Measurements from ENCODE around the gene NDUFV2.

The NDUFV2 gene

GRCh38 chr18:9133225-9133624 lies 30.7 kb downstream of the NDUFV2 start:
- H3F3A ChIP-seq (ENCODE audit: insufficient read depth): peaks cover 38% of the 10 kb centered on the region
- H3K27ac ChIP-seq (ENCODE audit: low read depth, low read length): no peak overlapping the region
- H3K9ac ChIP-seq (ENCODE audit: low read length): no peak overlapping the region
- H4K20me1 ChIP-seq (ENCODE audit: low read depth, low read length): 0 out of 2 replicates have a peak, but pooled peaks cover 3% of the 10 kb centered on the region
- no peaks in the 10 kb centered on the region for H3K9me2 ChIP-seq (replicated peaks; ENCODE audit: insufficient read depth, low read length)
- TF ChIP-seq EZH2phosphoT487 (conservative IDR thresholded peaks at IDR 0.05; ENCODE audit: low read length): no peak
- no peak for TF ChIP-seq CTCF (IDR thresholded peaks at IDR 0.05; ENCODE audit: insufficient read depth, low read length, poor library complexity, severe bottlenecking)
- no peak overlapping the region for H3K4me3 ChIP-seq (ENCODE audit: insufficient read depth, low read length, poor library complexity, severe bottlenecking)
- no peaks in the 10 kb centered on the region for H3K9me3 ChIP-seq (ENCODE audit: insufficient read depth, low read length)
- peaks cover 15% of the 10 kb centered on the region for H3K79me2 ChIP-seq (ENCODE audit: insufficient read depth, low read length)
- no peaks in the 10 kb centered on the region for H3K27me3 ChIP-seq (ENCODE audit: low read length)
- no peak overlapping the region for H2AFZ ChIP-seq (ENCODE audit: low read depth, low read length, severe bottlenecking)
- H3K4me2 ChIP-seq (ENCODE audit: low read depth, low read length, poor library complexity, severe bottlenecking): no peak overlapping the region
- H3K36me3 ChIP-seq (ENCODE audit: low read length): peaks cover 35% of the 10 kb centered on the region

GRCh38 chr18:9135081-9135911 lies 32.8 kb downstream of the NDUFV2 start:
- H3K4me3 ChIP-seq (ENCODE audit: insufficient read depth, low read length, poor library complexity, severe bottlenecking): peak overlapping the region; percentile 61
- H3K36me3 ChIP-seq (ENCODE audit: low read length): peaks cover 23% of the 10 kb centered on the region
- H3F3A ChIP-seq (ENCODE audit: insufficient read depth): peaks cover 38% of the 10 kb centered on the region
- H3K9me2 ChIP-seq (replicated peaks; ENCODE audit: insufficient read depth, low read length): no peaks in the 10 kb centered on the region
- H3K4me2 ChIP-seq (ENCODE audit: low read depth, low read length, poor library complexity, severe bottlenecking): peak overlapping the region; percentile 85
- TF ChIP-seq EZH2phosphoT487 (conservative IDR thresholded peaks at IDR 0.05; ENCODE audit: low read length) (no peak), CTCF (IDR thresholded peaks at IDR 0.05; ENCODE audit: insufficient read depth, low read length, poor library complexity, severe bottlenecking) (no peak)
- no peaks in the 10 kb centered on the region for H3K9me3 ChIP-seq (ENCODE audit: insufficient read depth, low read length)
- H3K79me2 ChIP-seq (ENCODE audit: insufficient read depth, low read length): peaks cover 32% of the 10 kb centered on the region
- H4K20me1 ChIP-seq (ENCODE audit: low read depth, low read length): peaks cover 23% of the 10 kb centered on the region
- H3K27ac ChIP-seq (ENCODE audit: low read depth, low read length): peak overlapping the region; percentile 98
- H2AFZ ChIP-seq (ENCODE audit: low read depth, low read length, severe bottlenecking): peak overlapping the region; percentile 82
- H3K9ac ChIP-seq (ENCODE audit: low read length): peak overlapping the region; percentile 67
- no peaks in the 10 kb centered on the region for H3K27me3 ChIP-seq (ENCODE audit: low read length)

GRCh38 chr18:9135912-9136314 lies 33.4 kb downstream of the NDUFV2 start:
- peak overlapping the region; percentile 98 for H3K27ac ChIP-seq (ENCODE audit: low read depth, low read length)
- H3K4me3 ChIP-seq (ENCODE audit: insufficient read depth, low read length, poor library complexity, severe bottlenecking): peak overlapping the region; percentile 61
- TF ChIP-seq CTCF (IDR thresholded peaks at IDR 0.05; ENCODE audit: insufficient read depth, low read length, poor library complexity, severe bottlenecking) (no peak), EZH2phosphoT487 (conservative IDR thresholded peaks at IDR 0.05; ENCODE audit: low read length) (no peak)
- H3F3A ChIP-seq (ENCODE audit: insufficient read depth): peaks cover 38% of the 10 kb centered on the region
- H3K9me3 ChIP-seq (ENCODE audit: insufficient read depth, low read length): no peaks in the 10 kb centered on the region
- no peaks in the 10 kb centered on the region for H3K27me3 ChIP-seq (ENCODE audit: low read length)
- peaks cover 38% of the 10 kb centered on the region for H3K79me2 ChIP-seq (ENCODE audit: insufficient read depth, low read length)
- peaks cover 26% of the 10 kb centered on the region for H4K20me1 ChIP-seq (ENCODE audit: low read depth, low read length)
- peak overlapping the region; percentile 85 for H3K4me2 ChIP-seq (ENCODE audit: low read depth, low read length, poor library complexity, severe bottlenecking)
- H3K36me3 ChIP-seq (ENCODE audit: low read length): peaks cover 17% of the 10 kb centered on the region
- no peaks in the 10 kb centered on the region for H3K9me2 ChIP-seq (replicated peaks; ENCODE audit: insufficient read depth, low read length)
- peak overlapping the region; percentile 67 for H3K9ac ChIP-seq (ENCODE audit: low read length)
- peak overlapping the region; percentile 82 for H2AFZ ChIP-seq (ENCODE audit: low read depth, low read length, severe bottlenecking)

Measured in SU-DHL-6 (cell line).